ENCODE results near the gene BRD3OS.
"Not testable (repeated sequence)": the region's sequence is repeated elsewhere in the genome, so short reads cannot be mapped to it uniquely, and the experiment has no call there.

Gene BRD3OS

GRCh38 chr9:133987946-133988665 is 37.2 kb upstream of the BRD3OS start:
- no peak for DNase-seq (ENCODE audit: low read depth, low spot score)

GRCh38 chr9:133988771-133989170 is 36.5 kb upstream of the BRD3OS start:
- DNase-seq (ENCODE audit: low read depth, low spot score); H3K27ac ChIP-seq: not testable (repeated sequence)

More at GRCh38 chr9:133987946-133988665, 37.2 kb upstream of the BRD3OS start:
- no peak overlapping the region for H3K27ac ChIP-seq

GRCh38 chr9:133989625-133990365 is 35.5 kb upstream of the BRD3OS start:
- H3K27ac ChIP-seq = no peak overlapping the region
- DNase-seq (ENCODE audit: low read depth, low spot score) = no peak

- DNase-seq (ENCODE audit: low read depth, low spot score) = no peak
- peak overlapping the region; percentile 87 for H3K27ac ChIP-seq
Measured at GRCh38 chr9:133990366-133991213, 34.7 kb upstream of the BRD3OS start.

GRCh38 chr9:133991214-133991921 is 33.9 kb upstream of the BRD3OS start:
- peak overlapping the region; percentile 87 for H3K27ac ChIP-seq

GRCh38 chr9:133991964-133992779 is 33.1 kb upstream of the BRD3OS start, which contains the start of gene VAV2:
TSS of gene VAV2 (minus strand) at chr9:133992324. CDS start at chr9:133992278, 46 bp downstream.
- H3K27ac ChIP-seq = peak within 1 kb of the TSS; percentile 87
- DNase-seq (ENCODE audit: low read depth, low spot score) = no peak

More at GRCh38 chr9:133991214-133991921, 33.9 kb upstream of the BRD3OS start:
- DNase-seq (ENCODE audit: low read depth, low spot score) = no peak

- peak overlapping the region; percentile 87 for H3K27ac ChIP-seq
- DNase-seq (ENCODE audit: low read depth, low spot score) = peak; percentile 52
Measured at GRCh38 chr9:133992780-133993634, 32.3 kb upstream of the BRD3OS start.

- DNase-seq (ENCODE audit: low read depth, low spot score) = no peak
- peak overlapping the region; percentile 87 for H3K27ac ChIP-seq
Measured at GRCh38 chr9:133993635-133994253, 31.5 kb upstream of the BRD3OS start.

- DNase-seq (ENCODE audit: low read depth, low spot score) = no peak
- no peak overlapping the region for H3K27ac ChIP-seq
Measured at GRCh38 chr9:133994353-133995011, 30.8 kb upstream of the BRD3OS start.

- no peak overlapping the region for H3K27ac ChIP-seq
- DNase-seq (ENCODE audit: low read depth, low spot score) = no peak
Measured at GRCh38 chr9:133995012-133995896, 30.0 kb upstream of the BRD3OS start.

- DNase-seq (ENCODE audit: low read depth, low spot score) = no peak
- H3K27ac ChIP-seq = no peak overlapping the region
Measured at GRCh38 chr9:133996531-133997520, 28.5 kb upstream of the BRD3OS start.

GRCh38 chr9:133997584-133997983 is 27.7 kb upstream of the BRD3OS start:
- H3K27ac ChIP-seq = no peak overlapping the region
- DNase-seq (ENCODE audit: low read depth, low spot score) = no peak

- no peak overlapping the region for H3K27ac ChIP-seq
- DNase-seq (ENCODE audit: low read depth, low spot score) = no peak
Measured at GRCh38 chr9:133998915-133999595, 26.2 kb upstream of the BRD3OS start.

- H3K27ac ChIP-seq = no peak overlapping the region
- DNase-seq (ENCODE audit: low read depth, low spot score) = no peak
Measured at GRCh38 chr9:133999851-134000265, 25.4 kb upstream of the BRD3OS start.

GRCh38 chr9:134002796-134003195 is 22.5 kb upstream of the BRD3OS start:
- H3K27ac ChIP-seq = no peak overlapping the region
- DNase-seq (ENCODE audit: low read depth, low spot score) = no peak
